ENCODE measurements around the gene RUNDC3A.
A peak's percentile ranks its signal among the peaks of the same experiment; 100 is the strongest.
"Not testable (repeated sequence)": the region's sequence is repeated elsewhere in the genome, so short reads cannot be mapped to it uniquely, and the experiment has no call there.

RUNDC3A gene

GRCh38 chr17:44361292-44362260, 53.2 kb downstream of the RUNDC3A start:
- DNase-seq, result no peak

GRCh38 chr17:44362459-44362948, 54.1 kb downstream of the RUNDC3A start:
- DNase-seq, result no peak

GRCh38 chr17:44362949-44363612, 54.7 kb downstream of the RUNDC3A start:
- DNase-seq, result no peak

GRCh38 chr17:44363613-44364159, 55.3 kb downstream of the RUNDC3A start, which contains the start of gene FAM171A2:
TSS of gene FAM171A2 (minus strand) at chr17:44363853. CDS start at chr17:44363714, 139 bp downstream.
- peak; percentile 54 for DNase-seq

GRCh38 chr17:44365051-44365450, 56.6 kb downstream of the RUNDC3A start:
- not testable (repeated sequence) for DNase-seq

- DNase-seq, result no peak
Observed at GRCh38 chr17:44367231-44367979, 59.0 kb downstream of the RUNDC3A start.

All from activated CD4-positive, alpha-beta T cell treated with anti-CD3 and anti-CD28 coated beads, Interleukin-2, amount 50 U/mL, for 16 hours (primary cell).